ENCODE results near the gene ZEB1. TPM values are rescaled to one million over a fixed set of nuclear protein-coding genes. Genes with fewer than 3 reads are reported as not detected.

Gene ZEB1
- total and polyA plus RNA-seq, 4 experiments from 2014 or later = 19.1 to 70.6 (median 50.0) TPM

DNA sequence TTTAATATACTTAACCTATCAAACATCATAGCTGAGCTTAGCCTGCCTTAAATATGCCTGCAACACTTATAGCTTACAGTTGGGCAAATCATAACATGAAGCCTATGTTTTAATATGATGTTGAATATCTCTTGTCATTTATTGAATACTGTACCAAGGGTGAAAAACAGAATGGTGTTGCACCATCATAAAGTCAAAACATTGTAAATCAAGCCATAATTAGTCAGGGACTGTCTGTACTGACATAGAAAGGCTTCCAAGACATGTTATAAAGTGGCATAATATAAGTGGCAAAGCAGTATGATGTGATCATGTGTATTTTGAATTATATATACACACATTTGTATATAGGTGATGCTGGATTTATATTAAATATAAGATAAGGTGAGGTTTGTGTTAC is 140.0 kb downstream of the ZEB1 start:
- Mint-ChIP-seq H3K4me3 (no peak overlapping the region), H3K27ac (no peak overlapping the region), H3K27me3 (no peaks in the 10 kb centered on the region), H3K9me3 (peaks cover 3 to 38% (median 30%) of the 10 kb centered on the region in 8 donors), H3K36me3 (peaks cover 46 to 62% of the 10 kb centered on the region in 2 donors), H3K4me1 (peaks cover 7 to 18% (median 13%) of the 10 kb centered on the region in 4 donors)
- Histone ChIP-seq H3K27ac (ENCODE audit: low read depth, low read length) (no peak overlapping the region), H3K9me3 (ENCODE audit: control insufficient read depth in 1 of 2, low read length in 2 of 2) (peaks cover 0 to 4% of the 10 kb centered on the region in 2 donors), H3K27me3 (ENCODE audit: insufficient read depth, low read length) (no peaks in the 10 kb centered on the region), H3K4me1 (ENCODE audit: insufficient read depth, low read length) (no peaks in the 10 kb centered on the region), H3K36me3 (ENCODE audit: insufficient read depth, low read length) (peaks cover 18% of the 10 kb centered on the region), H3K4me3 (ENCODE audit: low read length in 2 of 2) (no peak overlapping the region)
- POLR2A ChIA-PET (ENCODE audit: partially characterized antibody) = no interaction called here
- intact Hi-C loops (cut with micrococcal nuclease) = no loop called here
- CTCF ChIA-PET (ENCODE audit: partially characterized antibody) = no interaction called here
- no peak for DNase-seq

DNA sequence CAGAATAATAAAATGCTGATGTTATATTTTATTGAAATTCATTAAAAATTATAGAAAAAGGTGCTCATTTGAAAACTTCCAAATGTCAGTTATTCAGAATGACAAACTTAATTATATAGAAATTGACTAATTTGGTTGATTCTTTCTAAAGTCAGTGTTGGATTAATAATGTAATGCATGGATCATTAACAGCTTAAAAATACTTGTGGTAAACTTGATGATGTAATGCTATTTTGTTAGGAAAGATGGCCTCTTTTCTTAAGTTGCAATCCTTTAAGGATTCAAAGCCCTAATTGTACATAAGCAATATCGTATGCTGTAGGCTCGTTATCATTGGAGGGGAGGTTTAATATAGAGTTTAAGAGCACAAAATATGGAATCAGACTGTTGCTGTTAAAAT is 141.2 kb downstream of the ZEB1 start:
- intact Hi-C loops (cut with micrococcal nuclease) = no loop called here

DNA sequence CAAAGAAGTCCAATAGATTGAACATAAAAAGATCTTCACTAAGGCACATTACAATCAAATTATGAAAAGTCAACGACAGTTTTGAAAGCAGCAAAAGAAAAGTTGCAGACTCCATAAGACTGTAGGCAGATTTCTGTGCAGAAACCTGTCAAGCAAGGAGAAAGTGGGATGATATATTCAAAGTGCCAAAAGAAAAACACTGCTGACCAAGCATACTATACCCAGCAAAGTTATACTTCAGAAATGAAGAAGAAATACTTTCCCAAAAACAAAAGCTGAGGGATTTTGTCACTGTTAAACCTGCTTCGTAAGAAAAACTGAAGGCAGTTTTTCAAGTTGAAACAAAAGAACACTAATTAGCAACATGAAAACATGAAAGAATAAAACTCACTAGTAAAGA is 145.5 kb downstream of the ZEB1 start:
- Mint-ChIP-seq H3K4me3 (no peak overlapping the region), H3K27me3 (no peaks in the 10 kb centered on the region), H3K4me1 (peaks cover 0 to 3% (median 0%) of the 10 kb centered on the region in 4 donors), H3K36me3 (peaks cover 76 to 86% of the 10 kb centered on the region in 2 donors), H3K9me3 (peaks cover 3 to 49% (median 44%) of the 10 kb centered on the region in 8 donors), H3K27ac (no peak overlapping the region)
- CTCF ChIA-PET (ENCODE audit: partially characterized antibody) = no interaction called here
- H3K36me3 ChIP-seq (ENCODE audit: insufficient read depth, low read length) = peaks cover 37% of the 10 kb centered on the region
- no peak overlapping the region for H3K4me3 ChIP-seq (ENCODE audit: low read length in 2 of 2)
- H3K4me1 ChIP-seq (ENCODE audit: insufficient read depth, low read length) = no peaks in the 10 kb centered on the region
- intact Hi-C loops (cut with micrococcal nuclease) = no loop called here
- no peak overlapping the region for H3K27ac ChIP-seq (ENCODE audit: low read depth, low read length)
- H3K27me3 ChIP-seq (ENCODE audit: insufficient read depth, low read length) = no peaks in the 10 kb centered on the region
- H3K9me3 ChIP-seq (ENCODE audit: control insufficient read depth in 1 of 2, low read length in 2 of 2) = peaks cover 0 to 9% of the 10 kb centered on the region in 2 donors
- POLR2A ChIA-PET (ENCODE audit: partially characterized antibody) = no interaction called here
- no peak for DNase-seq

More for the DNA sequence above, 141.2 kb downstream of the ZEB1 start:
- peaks cover 7 to 13% (median 12%) of the 10 kb centered on the region in 4 donors for H3K4me1 Mint-ChIP-seq
- DNase-seq = no peak
- no peak overlapping the region for H3K27ac Mint-ChIP-seq
- Histone ChIP-seq H3K36me3 (ENCODE audit: insufficient read depth, low read length) (peaks cover 25% of the 10 kb centered on the region), H3K27ac (ENCODE audit: low read depth, low read length) (no peak overlapping the region), H3K4me3 (ENCODE audit: low read length in 2 of 2) (no peak overlapping the region), H3K4me1 (ENCODE audit: insufficient read depth, low read length) (no peaks in the 10 kb centered on the region), H3K9me3 (ENCODE audit: control insufficient read depth in 1 of 2, low read length in 2 of 2) (peaks cover 0 to 9% of the 10 kb centered on the region in 2 donors), H3K27me3 (ENCODE audit: insufficient read depth, low read length) (no peaks in the 10 kb centered on the region)
- H3K4me3 Mint-ChIP-seq = no peak overlapping the region
- H3K27me3 Mint-ChIP-seq = no peaks in the 10 kb centered on the region
- H3K36me3 Mint-ChIP-seq = peaks cover 51 to 61% of the 10 kb centered on the region in 2 donors
- CTCF ChIA-PET (ENCODE audit: partially characterized antibody) = no interaction called here
- POLR2A ChIA-PET (ENCODE audit: partially characterized antibody) = no interaction called here
- H3K9me3 Mint-ChIP-seq = peaks cover 3 to 42% (median 35%) of the 10 kb centered on the region in 8 donors

DNA sequence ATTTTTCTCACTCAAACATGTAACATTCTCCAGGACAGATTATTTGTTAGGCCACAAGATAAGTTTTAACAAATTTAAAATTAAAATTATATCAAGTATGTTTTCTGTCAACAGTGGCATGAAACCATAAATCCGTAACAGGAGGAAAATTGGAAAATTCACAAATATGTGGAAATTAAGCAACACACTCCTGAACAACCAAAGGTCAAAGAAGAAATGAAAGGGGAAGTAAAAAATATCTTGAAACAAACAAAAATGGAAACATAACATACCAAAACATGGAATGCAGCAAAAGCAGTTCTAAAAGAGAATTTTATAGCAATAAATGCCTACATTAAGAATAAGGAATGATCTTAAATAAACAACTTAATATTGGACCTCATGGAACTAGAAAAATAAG is 147.3 kb downstream of the ZEB1 start:
- no peaks in the 10 kb centered on the region for H3K4me1 ChIP-seq (ENCODE audit: insufficient read depth, low read length)
- POLR2A ChIA-PET (ENCODE audit: partially characterized antibody) = no interaction called here
- H3K27me3 Mint-ChIP-seq = no peaks in the 10 kb centered on the region
- H3K4me3 ChIP-seq (ENCODE audit: low read length in 2 of 2) = no peak overlapping the region
- no peak overlapping the region for H3K27ac ChIP-seq (ENCODE audit: low read depth, low read length)
- H3K27ac Mint-ChIP-seq = no peak overlapping the region
- peaks cover 0 to 3% (median 0%) of the 10 kb centered on the region in 4 donors for H3K4me1 Mint-ChIP-seq
- peaks cover 0 to 9% of the 10 kb centered on the region in 2 donors for H3K9me3 ChIP-seq (ENCODE audit: control insufficient read depth in 1 of 2, low read length in 2 of 2)
- intact Hi-C loops (cut with micrococcal nuclease) = no loop called here
- CTCF ChIA-PET (ENCODE audit: partially characterized antibody) = no interaction called here
- H3K27me3 ChIP-seq (ENCODE audit: insufficient read depth, low read length) = no peaks in the 10 kb centered on the region
- peaks cover 65 to 73% of the 10 kb centered on the region in 2 donors for H3K36me3 Mint-ChIP-seq
- peaks cover 3 to 45% (median 39%) of the 10 kb centered on the region in 8 donors for H3K9me3 Mint-ChIP-seq
- no peak overlapping the region for H3K4me3 Mint-ChIP-seq
- H3K36me3 ChIP-seq (ENCODE audit: insufficient read depth, low read length) = peaks cover 37% of the 10 kb centered on the region
- no peak for DNase-seq

DNA sequence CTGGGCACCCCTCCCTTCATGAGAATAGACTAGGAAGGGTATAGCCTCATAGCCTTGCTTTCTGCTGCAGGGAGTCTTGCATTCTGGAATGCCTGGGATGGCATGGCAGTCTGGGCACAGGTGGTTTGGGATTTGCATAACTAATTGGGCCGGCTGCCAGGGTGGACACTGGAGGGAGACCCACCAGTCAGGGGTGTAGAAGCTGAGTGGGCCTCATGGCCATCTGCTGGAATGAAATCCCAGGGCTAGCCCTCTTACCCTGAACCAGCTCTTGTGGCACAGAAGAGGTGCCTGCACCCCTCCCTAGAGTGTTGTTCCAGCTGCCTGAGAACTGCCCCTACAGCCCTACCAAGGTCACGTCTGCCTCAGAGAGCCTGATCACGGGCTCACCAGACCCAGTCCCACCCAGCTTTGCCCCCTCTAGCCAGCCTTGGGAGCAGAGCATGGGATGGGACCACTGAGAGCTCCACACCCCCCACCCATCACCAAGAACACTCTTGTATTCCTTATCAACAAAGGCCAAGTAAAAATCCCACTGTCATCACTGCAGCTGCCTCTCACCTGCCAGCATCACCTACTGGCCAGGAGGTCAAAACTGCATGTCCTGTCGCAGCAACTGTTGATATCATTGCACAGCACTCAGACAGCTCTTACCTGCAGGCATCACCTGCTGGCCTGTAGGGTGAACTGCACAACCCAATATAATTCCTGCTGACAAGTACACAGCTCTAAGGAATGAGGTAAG is 148.9 kb downstream of the ZEB1 start:
- intact Hi-C loops (cut with micrococcal nuclease) = no loop called here
- Histone ChIP-seq H3K4me3 (ENCODE audit: low read length in 2 of 2) (no peak overlapping the region), H3K4me1 (ENCODE audit: insufficient read depth, low read length) (no peaks in the 10 kb centered on the region), H3K9me3 (ENCODE audit: control insufficient read depth in 1 of 2, low read length in 2 of 2) (peaks cover 0 to 9% of the 10 kb centered on the region in 2 donors), H3K27ac (ENCODE audit: low read depth, low read length) (no peak overlapping the region), H3K27me3 (ENCODE audit: insufficient read depth, low read length) (no peaks in the 10 kb centered on the region), H3K36me3 (ENCODE audit: insufficient read depth, low read length) (peaks cover 28% of the 10 kb centered on the region)
- Mint-ChIP-seq H3K4me1 (peaks cover 0 to 3% (median 0%) of the 10 kb centered on the region in 4 donors), H3K9me3 (peaks cover 2 to 32% (median 26%) of the 10 kb centered on the region in 8 donors), H3K27me3 (no peaks in the 10 kb centered on the region), H3K4me3 (peak overlapping the region in 1 of 8 donors; percentile 10), H3K36me3 (peaks cover 50 to 57% of the 10 kb centered on the region in 2 donors), H3K27ac (no peak overlapping the region)
- ChIA-PET CTCF (ENCODE audit: partially characterized antibody) (no interaction called here), POLR2A (ENCODE audit: partially characterized antibody) (no interaction called here)
- no peak for DNase-seq

DNA sequence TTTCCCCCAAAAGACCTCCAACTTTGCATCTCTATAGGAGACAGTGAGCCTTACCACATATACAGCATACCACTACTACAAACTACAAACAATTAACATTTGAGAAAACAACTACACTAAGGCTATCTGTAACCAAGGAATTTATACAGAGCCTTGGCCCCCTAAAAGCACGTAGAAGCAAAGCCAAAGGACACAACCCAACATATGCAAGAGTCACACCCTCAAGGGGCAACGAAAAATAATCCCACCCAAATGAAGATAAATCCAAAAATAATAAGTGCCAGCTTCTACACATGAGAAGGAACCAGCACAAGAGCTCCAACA is 149.5 kb downstream of the ZEB1 start:
- H3K9me3 Mint-ChIP-seq = peaks cover 0 to 26% (median 20%) of the 10 kb centered on the region in 8 donors
- Histone ChIP-seq H3K36me3 (ENCODE audit: insufficient read depth, low read length) (peaks cover 22% of the 10 kb centered on the region), H3K27me3 (ENCODE audit: insufficient read depth, low read length) (no peaks in the 10 kb centered on the region), H3K9me3 (ENCODE audit: control insufficient read depth in 1 of 2, low read length in 2 of 2) (peaks cover 0 to 6% of the 10 kb centered on the region in 2 donors), H3K27ac (ENCODE audit: low read depth, low read length) (no peak overlapping the region), H3K4me1 (ENCODE audit: insufficient read depth, low read length) (no peaks in the 10 kb centered on the region), H3K4me3 (ENCODE audit: low read length in 2 of 2) (no peak overlapping the region)
- peaks cover 44 to 52% of the 10 kb centered on the region in 2 donors for H3K36me3 Mint-ChIP-seq
- CTCF ChIA-PET (ENCODE audit: partially characterized antibody) = no interaction called here
- H3K4me1 Mint-ChIP-seq = peaks cover 0 to 3% (median 0%) of the 10 kb centered on the region in 4 donors
- no peak overlapping the region for H3K4me3 Mint-ChIP-seq
- H3K27me3 Mint-ChIP-seq = no peaks in the 10 kb centered on the region
- no peak for DNase-seq
- intact Hi-C loops (cut with micrococcal nuclease) = no loop called here
- POLR2A ChIA-PET (ENCODE audit: partially characterized antibody) = no interaction called here
- H3K27ac Mint-ChIP-seq = no peak overlapping the region

DNA sequence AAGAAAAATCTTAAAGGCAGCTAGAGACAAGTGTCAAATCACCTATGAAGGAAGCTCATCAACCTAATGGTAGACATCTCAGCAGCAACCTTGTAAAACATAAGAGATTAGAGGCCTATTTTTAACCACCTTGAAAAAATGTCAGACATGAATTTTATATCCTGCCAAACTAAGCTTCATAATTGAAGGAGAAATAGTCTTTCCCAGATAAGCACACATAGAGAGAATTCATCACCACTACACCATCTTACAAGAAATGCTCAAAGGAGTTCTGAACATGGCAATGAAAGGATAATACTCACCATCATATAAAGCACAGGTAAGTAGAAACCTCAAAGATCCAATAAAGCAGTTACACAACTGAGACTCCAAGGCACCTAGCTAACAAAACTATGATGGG is 156.5 kb downstream of the ZEB1 start:
- ChIA-PET POLR2A (ENCODE audit: partially characterized antibody) (no interaction called here), CTCF (ENCODE audit: partially characterized antibody) (interaction anchor here (0.9 kb wide), 1 partner anchor 16 kb away, joined by 3 read pairs; no protein-coding TSS in a partner anchor)
- Mint-ChIP-seq H3K4me3 (peak overlapping the region in 1 of 8 donors; percentile 48), H3K27me3 (no peaks in the 10 kb centered on the region), H3K4me1 (peaks cover 20 to 43% (median 26%) of the 10 kb centered on the region in 4 donors), H3K9me3 (peaks cover 0 to 22% (median 15%) of the 10 kb centered on the region in 8 donors), H3K36me3 (peaks cover 9 to 17% of the 10 kb centered on the region in 2 donors), H3K27ac (peak overlapping the region in 1 of 7 donors; percentile 19)
- no peak overlapping the region for H3K4me3 ChIP-seq (ENCODE audit: low read length in 2 of 2)
- H3K27me3 ChIP-seq (ENCODE audit: insufficient read depth, low read length) = no peaks in the 10 kb centered on the region
- H3K36me3 ChIP-seq (ENCODE audit: insufficient read depth, low read length) = no peaks in the 10 kb centered on the region
- peaks cover 0 to 2% of the 10 kb centered on the region in 2 donors for H3K9me3 ChIP-seq (ENCODE audit: control insufficient read depth in 1 of 2, low read length in 2 of 2)
- intact Hi-C loops (cut with micrococcal nuclease) = no loop called here
- DNase-seq = no peak
- H3K4me1 ChIP-seq (ENCODE audit: insufficient read depth, low read length) = peaks cover 9% of the 10 kb centered on the region
- no peak overlapping the region for H3K27ac ChIP-seq (ENCODE audit: low read depth, low read length)
